Measurements from ENCODE around the gene KCNK16. TPM values are rescaled to one million over a fixed set of nuclear protein-coding genes. Genes with fewer than 3 reads are reported as not detected.
"Not testable (repeated sequence)": the region's sequence is repeated elsewhere in the genome, so short reads cannot be mapped to it uniquely, and the experiment has no call there.

Gene KCNK16
- total RNA-seq, 1 experiment from 2014 or later, result not detected

DNA sequence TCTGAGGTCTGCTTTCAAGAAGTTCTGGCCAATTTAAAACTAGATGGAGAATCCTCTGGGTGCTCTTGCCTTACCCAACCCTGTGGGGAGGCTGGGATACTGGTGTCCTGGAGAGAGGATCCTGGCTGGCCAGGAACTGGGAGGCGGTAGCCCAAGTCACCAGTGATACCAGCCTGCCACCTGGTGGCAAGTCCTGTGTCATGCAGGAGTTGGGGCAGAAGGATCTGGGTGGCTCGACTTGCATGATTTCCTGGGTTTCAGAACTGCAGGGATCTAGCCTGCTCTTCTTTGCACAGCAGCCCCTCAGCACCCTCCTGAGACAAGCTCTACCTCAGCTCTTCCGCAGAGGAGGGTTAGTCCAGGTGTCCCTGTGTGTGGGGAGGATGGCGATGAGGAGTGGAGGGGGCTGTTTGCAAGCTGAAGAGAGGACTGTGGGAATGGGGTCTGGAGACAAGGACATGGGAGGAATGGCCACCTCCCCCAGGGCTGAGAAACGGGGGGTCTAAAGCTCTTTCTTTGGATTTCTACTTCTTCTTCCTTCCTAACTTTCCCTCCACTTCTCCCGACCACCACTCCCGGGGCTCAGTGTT lies 12.5 kb downstream of the KCNK16 start:
- peak; percentile 77 for DNase-seq (ENCODE audit: low spot score)

DNA sequence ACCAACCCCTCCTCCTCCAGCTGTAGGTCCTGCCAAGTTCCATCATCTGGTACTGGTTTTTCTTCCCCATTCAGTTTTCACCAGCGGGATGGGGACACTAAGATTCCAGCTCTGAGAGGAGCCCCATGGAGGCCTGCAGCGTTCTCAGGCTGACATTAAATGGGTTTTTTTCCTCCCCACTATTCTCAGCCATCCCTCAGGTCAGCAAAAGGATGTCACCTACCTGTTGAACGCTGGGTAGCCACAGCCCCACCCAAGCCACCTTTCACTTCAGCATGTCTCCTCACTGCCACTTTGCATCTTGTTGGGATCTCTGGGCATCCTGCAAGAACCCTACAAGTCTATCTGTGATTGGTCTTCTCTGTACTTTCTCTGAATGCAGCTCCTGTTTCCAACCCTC lies 15.0 kb downstream of the KCNK16 start:
- DNase-seq (ENCODE audit: low spot score), result no peak

DNA sequence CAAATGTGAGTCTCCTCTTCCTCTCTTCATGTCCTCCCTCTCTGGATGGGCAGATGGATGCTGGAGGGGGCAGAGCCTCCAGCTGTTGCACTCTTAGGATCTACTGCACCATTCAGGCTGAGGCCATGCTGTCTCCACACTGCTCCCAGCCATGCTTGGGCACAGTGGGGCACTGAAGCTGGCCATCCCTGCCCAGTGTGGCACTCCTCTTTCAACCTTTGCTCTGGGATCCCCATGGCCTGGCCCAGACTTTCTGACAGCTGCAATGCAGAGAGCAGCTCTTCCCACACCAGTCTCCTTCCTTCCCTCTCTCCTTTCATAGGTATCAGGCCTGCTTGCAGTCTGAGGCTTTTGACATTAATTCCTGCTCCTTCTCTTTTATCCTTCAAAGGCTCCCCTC lies 17.6 kb downstream of the KCNK16 start:
- no peak for DNase-seq (ENCODE audit: low spot score)

DNA sequence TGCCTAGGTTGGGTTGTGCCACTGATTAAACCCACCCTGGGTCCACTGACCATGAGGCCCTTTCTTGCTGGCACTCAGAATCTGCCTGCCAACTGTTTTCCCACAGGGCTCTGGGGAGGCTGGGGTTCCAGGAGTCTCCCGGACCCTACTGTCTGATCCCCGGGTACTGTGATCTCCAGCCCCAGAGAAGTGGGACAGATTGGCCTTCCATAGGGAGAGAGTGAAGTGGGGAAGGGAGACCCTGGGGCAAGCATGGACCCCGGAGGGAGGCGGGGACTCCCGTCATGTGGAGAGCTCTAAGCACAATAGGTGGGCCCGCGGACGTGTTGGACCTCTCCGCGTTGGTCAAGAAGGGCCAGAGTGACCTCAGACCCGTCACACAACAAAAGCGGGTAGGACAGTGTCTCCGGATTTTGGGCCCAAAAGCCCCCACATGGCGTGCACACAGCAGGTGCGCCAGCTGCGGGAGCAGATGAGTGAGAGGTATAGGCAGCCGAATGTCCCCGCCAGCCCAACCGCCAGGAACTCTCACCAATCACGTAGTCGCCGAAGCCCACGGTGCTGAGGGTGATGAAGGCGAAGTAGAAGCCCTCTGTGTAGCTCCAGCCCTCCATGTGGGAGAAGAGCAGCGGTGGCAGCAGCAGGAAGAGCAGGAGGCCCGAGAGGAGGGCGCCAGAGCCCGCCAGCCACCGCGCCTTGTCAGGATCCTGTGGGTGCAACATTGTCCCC lies 18.9 kb downstream of the KCNK16 start:
- no peak for DNase-seq (ENCODE audit: low spot score)

DNA sequence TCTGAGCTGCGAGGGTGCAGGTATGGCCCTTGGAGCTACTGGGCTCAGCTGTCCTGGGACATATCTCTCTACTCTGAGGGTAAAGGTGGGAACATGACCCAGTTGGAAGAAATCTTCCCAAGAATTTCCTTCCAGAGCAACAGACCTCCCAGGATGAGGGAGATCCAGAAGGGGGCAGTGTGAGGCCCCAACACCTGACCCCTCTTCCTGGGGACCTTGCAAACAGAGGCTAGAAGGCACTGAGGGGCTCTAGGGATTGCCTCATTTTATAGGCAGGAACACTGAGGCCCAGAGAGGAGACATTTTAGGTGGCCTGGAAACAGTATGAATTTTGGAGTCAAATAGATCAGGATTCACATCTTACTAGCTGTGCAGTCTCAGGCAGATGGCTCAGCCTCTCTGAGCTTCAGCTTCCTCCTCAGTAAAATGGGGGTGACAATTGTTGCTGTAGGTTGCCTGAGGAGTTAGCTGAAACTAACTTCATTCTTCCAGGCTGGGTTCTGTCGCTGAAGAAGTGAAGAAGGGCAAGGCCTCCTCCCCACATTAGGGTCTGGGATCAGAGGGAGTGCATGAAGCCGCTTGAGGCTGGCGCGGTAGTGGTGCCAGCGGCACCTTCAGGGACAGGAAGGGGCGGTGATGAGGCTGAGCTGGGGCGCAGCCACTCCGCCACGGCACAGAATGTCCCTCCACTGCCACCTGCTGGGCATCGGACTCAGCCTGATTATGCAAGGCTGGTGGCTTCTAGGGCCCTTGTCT lies 19.7 kb downstream of the KCNK16 start:
- peak; percentile 85 for DNase-seq (ENCODE audit: low spot score)

DNA sequence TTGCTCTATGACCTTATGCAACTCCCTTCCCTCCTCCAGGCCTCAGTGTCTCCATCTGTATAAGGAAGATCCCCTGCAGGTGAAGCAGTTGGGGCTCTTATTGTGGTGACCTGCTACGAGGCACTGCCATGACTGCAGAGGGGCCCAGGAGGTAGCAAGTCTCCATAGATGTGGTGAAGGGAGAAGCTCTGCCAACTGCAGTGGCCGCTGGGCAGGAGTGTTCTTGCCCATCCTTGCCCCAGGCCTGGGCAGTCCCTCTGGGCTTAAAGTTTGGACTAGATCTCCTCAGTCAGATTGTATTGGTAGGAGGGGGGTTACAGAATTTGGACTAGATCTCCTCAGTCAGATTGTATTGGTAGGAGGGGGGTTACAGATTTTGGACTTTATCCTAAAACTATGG lies 20.5 kb downstream of the KCNK16 start:
- DNase-seq (ENCODE audit: low spot score), result no peak

DNA sequence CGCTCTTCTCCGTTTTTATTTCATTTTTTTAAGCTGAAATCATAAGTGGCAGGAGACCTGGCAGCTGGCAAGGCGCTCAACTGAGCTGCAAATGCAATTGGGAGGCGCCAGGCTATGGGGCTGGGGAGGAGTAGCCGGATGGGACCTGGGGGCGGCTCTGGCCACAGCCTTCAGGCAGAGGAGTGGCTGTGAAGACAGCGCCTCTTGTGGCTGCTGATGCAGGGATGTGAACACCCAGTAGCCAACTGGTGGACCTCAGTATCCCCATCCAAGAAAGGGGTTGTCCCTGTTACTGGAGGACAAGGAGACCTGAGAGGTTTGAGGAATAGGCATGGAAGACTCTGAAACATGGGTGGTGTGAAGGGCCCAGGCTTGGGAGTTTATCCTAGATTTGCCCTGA lies 20.9 kb downstream of the KCNK16 start:
- DNase-seq (ENCODE audit: low spot score), result peak; percentile 26

DNA sequence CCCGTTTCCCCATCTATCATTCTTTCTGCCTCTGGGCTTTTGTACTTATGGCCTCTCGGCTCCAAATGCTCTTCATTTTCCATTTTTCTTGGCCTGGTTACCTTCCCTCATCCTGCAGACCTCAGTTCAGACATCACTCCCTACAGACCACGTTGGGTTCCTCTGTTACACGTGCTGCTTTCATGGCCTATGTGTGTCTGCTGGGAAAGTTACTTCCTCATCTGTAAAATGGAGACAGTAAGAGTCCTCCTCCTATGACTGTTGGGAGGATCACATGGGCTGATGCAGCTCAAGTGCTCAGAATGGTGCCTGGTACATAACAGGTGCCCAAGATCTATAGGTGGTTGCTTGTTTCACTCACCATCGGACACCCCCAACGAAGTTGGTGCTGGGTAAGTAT lies 21.8 kb downstream of the KCNK16 start:
- no peak for DNase-seq (ENCODE audit: low spot score)

DNA sequence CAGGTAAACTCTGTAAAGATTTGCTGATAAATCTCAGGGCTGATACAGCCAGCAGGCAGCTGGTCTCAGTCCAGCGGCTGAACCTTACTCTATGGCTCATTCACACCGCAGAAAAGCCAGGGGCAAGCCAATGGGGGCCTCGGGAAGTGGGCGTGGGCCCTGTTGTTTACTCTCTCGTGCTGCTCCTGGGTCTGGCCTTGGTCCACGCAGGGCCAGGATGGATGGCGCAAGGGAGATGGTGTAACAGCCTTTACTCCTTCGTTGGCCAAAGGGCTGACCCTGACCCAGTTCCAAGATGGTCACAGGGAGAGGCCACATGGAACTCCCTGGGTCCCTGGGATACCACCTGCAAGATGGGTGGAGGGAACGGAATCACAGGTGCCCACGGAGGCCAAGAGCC lies 24.4 kb downstream of the KCNK16 start:
- no peak for DNase-seq (ENCODE audit: low spot score)

DNA sequence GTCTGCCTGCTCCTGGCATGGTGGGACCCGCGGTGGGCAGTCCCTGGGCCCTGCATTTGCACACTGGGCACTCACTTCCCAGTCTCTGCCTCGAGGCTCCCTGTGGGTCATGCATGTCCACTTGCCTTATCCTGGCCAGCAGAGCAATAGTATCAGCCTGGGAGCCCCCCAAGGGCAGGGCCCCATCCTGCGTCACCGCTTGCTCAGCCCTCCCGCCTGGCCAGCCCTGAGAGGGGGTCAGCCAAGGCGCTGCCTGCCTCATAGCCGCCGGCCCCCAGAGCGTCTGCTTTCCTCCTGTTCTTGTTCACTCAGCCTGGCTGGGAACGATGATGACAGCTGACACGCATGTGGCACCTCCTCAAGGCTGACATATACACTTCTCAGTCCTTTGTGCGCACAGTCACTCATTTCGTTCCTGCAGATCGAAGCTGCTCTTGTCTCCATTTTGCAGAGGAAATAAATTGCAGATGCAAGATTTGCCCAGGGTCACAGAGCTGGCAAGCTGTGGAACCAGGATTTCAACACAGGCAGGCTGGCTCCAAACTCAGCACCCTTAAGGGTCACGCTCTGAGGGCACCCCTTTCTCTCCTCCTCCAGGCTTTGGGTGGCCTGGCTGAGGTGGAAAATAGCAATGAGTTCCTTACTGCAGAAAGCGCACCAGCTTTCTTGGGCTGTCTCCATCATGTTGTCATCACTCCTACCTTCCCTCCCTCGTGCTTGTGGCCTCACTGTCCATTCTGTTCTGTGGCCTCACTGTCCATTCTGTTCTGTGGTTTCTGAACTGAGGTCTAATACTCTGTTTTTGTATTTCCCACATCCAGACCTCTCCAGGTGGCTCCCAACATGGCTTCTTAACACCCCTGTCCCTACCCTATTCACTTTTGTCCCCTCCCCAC lies 25.5 kb downstream of the KCNK16 start:
- DNase-seq (ENCODE audit: low spot score), result no peak

DNA sequence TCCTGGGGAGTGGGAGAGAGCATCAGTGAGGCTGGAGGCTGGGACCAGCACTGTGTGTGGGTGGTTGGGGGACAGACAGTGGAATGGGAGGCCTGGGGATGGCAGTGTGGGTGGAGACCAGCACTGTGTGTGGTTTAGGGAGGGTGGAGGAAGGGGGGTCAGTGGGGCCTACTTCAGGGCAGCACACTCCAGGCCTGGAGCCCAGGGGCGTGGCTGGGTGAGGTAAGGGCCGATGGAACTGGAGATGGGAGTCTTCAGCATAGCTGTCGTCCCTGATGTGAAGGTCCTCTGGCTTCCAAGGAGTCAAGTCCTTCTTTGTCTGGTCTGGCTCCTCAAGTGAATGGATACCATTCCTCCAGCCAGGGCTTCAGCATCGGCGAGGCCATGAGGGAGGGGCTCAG lies 26.9 kb downstream of the KCNK16 start:
- peak; percentile 47 for DNase-seq (ENCODE audit: low spot score)

DNA sequence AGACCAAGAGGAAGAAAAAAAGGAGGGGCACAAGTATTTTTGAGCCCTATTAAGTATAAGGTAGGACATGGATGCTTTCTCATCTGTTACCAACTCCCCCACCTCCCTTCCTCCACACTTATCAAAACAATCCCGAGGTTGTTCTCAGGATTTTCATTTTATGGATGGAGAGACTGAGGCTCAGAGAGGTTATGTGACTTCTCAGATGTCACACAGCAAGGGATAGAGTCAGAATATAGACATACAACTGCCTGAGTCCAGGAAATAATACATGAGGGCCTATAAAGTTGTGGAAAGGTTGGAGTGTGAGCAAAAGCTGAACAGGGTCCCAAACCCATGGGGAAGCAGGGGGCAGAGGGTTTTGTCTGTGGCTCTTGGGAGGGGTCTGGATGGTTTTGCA lies 27.6 kb downstream of the KCNK16 start:
- DNase-seq (ENCODE audit: low spot score), result no peak

DNA sequence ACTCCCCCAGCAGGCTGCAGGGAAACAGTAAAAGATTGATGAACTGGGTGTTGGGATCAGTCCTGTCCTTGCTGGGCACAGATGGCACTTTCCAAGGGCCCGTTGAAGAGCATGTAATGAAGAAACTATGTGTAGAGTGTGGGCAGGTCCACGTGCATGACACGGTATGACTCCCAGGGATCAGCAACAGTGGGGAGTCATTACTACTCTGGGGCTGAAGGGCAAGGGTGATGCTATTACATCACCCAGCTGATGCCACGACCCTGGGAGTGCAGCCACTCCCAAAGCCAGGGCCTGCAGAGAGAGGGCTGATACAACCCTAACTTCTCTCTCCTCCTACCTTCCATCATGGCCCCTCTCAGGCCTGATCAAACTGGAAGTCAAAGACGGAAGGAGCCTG lies 28.4 kb downstream of the KCNK16 start:
- no peak for DNase-seq (ENCODE audit: low spot score)

DNA sequence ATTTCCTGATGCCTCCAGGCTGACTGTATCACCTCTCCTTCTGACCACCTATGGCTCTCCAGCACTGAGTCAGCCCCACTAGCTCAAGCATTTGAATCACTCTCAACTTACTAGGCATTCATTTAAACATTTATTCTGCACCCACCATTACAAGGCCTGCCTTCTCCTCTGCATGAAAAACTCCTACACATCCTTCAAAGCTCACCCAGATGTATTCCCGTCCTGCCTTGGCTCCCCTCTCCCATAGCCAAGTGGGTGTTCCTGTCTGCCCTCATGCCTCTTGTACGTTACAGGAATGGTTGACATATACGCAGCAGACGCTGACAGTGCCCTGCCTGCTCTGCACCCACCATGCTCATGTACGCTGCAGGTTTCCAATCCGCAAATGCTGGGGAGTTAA lies 29.9 kb downstream of the KCNK16 start:
- no peak for DNase-seq (ENCODE audit: low spot score)

DNA sequence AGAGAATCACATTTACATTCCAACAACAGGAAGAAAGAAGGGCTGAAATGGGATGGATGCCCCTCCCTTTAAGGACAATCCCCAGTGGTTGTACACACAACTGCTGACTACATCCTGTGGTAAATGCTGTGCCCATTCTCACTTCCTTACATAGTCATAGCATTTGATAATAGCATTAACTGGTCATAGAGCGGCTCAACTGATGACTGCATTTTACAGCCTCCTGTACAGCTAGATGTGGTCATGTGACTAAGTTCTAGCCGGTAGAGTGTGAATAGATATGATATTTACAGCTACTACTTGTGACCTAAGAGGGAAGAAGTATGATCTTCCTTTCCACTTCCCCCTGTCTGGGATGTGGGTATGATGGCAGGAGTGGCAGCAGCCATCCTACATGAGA lies 33.0 kb downstream of the KCNK16 start:
- peak; percentile 33 for DNase-seq (ENCODE audit: low spot score)

DNA sequence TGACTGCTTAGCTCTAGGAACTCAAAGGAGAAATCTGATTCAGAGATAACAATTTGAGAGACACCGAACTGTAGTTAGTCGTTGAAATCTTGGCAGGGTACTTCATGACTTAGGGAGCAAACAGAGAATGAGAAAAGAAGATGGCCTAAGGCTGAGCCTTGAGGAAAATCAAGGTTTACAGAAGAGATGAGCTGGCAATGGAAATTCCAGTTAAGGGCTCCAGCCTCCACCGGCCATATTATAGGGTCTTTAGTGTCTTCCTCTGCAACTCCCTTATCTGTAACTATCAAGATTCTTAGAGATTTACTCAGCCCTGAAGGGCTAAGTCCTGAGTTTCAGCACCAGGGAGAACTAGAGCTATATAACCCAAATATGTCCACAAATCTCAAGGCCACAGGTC lies 34.9 kb downstream of the KCNK16 start:
- DNase-seq (ENCODE audit: low spot score), result no peak

DNA sequence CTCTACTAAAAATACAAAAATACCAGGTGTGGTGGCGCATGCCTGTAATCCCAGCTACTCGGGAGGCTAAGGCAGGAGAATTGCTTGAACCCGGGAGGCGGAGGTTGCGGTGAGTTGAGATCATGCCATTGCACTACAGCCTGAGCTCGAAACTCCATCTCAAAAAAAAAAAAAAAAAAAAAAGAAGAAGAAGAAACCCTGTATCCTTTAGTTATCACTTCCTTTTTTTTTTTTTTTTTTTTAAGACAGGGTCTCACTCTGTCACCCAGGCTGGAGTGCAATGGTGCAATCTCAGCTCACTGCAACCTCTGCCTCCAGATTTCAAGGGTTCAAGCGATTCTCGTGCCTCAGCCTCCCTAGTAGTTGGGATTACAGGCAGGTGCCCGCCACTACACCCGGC lies 35.9 kb downstream of the KCNK16 start:
- DNase-seq (ENCODE audit: low spot score), result not testable (repeated sequence)

DNA sequence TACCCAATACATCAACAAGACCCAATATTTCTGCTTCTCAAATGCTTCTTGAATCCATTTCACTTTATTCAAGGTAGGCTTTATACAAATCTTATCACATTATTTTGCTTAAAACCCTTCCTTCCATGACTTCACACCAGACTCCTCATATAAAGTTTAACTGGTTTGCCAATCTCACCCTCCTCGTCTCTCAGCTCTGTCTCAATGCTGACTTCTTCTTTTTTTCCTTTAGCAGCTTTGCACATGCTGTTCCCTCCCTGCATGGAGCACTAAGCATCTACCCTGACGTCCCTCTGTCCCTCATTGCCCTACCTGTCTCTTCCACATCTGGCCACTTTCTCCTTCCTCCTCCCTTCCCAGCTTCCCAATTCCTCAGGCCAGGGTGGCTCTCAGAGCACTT lies 39.7 kb downstream of the KCNK16 start:
- no peak for DNase-seq (ENCODE audit: low spot score)

DNA sequence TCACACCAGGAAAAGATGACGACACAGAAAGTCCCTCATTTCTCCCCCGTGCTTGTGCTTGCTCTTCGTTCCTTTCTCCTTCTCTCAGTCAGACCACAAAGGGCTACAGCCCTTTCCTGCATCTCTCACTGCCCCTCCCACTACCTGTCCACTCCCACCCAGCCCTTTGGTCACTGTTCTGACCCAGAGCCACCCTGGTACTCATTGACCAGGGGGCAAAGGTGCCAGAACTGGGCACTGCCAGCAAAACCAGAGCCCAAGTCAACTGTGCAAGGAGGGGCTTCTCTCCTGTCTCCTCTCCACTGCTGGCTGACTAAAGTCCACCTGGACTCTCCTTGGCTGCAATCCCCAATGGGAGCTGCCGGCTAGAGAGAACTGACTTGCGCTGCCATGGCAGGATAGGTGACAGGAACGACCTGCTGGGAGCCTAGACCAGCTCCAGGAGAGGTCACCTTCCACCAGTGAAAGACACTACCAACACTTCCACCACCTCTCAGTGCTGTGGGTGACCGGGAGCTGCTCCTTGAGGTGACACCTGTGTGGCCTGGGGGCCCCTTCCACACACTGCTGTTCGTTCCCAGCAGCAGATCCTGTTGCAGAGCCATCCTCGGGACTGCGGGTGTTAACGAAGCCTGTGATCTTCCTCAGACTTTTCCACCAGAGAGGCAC lies 41.1 kb downstream of the KCNK16 start:
- DNase-seq (ENCODE audit: low spot score), result no peak

DNA sequence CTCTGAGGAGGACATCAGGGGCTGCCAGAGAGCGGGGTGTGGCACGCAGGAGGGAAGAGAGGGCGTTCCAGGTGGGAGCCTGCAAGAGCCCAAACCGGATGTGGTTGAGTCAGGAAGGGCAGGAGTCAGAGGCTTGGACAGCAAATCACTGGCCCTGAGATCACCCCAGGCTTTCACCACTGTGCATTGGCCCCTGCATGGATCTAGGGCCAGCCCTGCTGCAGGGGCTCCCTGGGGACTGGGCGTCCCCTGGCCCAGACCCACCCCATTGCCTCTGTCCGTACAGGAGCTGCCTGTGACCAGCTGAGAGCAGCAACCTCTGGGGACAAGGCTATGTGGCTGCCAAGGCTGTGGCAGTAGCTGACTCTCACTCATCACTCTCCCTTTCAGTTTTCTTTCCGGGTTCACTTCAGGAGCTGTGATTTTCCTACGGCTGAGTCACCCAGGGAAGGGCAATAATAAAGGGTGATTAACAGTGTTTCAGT lies 42.2 kb downstream of the KCNK16 start:
- peak; percentile 73 for DNase-seq (ENCODE audit: low spot score)

DNA sequence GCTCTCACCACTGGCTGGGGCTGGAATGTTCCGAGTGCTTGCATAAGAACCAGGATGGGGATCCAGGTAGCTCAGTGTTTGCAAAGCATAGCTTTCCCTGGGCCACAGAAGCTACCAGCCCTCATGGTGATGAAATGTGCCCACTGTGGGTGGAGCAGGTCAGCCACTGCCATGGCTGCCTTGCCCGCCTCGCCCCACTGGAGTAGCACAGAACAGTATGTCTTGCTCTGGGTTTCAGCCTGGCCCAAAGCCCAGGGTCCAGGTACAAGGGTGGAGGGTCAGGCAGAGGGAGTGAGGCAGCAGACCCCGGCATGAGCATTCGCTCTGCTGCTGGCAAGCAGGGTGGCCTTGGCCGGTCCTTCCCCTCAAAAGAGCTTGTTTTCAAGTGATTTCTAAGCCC lies 43.0 kb downstream of the KCNK16 start:
- DNase-seq (ENCODE audit: low spot score), result no peak

Data from H4 (cell line).